Trophoblast cell (in vitro differentiated cells and primary cell): ENCODE data around the gene RBBP6.
A peak's percentile ranks its signal among the peaks of the same experiment; 100 is the strongest.

Experiments used
- DNase-seq, 2 donors: peaks; one replicate each; pipeline ENCODE4 v3.0.0-alpha.2; 2016
- H2AFZ ChIP-seq: 2 replicates; pipeline ENCODE4 v1.6.1; 2013; ENCODE audit warnings: low read length, moderate library complexity, mild to moderate bottlenecking; ENCODE audit not compliant: insufficient read depth, poor library complexity
- H2AK5ac ChIP-seq: 2 replicates; pipeline ENCODE4 v1.6.1; 2013; ENCODE audit warnings: mild to moderate bottlenecking, low read length
- H2BK120ac ChIP-seq: 2 replicates; pipeline ENCODE4 v1.6.1; 2013; ENCODE audit warnings: low read length, mild to moderate bottlenecking, moderate library complexity; ENCODE audit not compliant: insufficient read depth, poor library complexity
- H2BK12ac ChIP-seq: 2 replicates; pipeline ENCODE4 v1.6.1; 2013; ENCODE audit warnings: mild to moderate bottlenecking, low read length, moderate library complexity
- H2BK5ac ChIP-seq: 2 replicates; pipeline ENCODE4 v1.6.1; 2013; ENCODE audit warnings: low read length, low read depth, moderate library complexity, mild to moderate bottlenecking; ENCODE audit not compliant: poor library complexity
- H3K14ac ChIP-seq: 2 replicates; pipeline ENCODE4 v1.6.1; 2013; ENCODE audit warnings: mild to moderate bottlenecking, low read length
- H3K18ac ChIP-seq: 2 replicates; pipeline ENCODE4 v1.6.1; 2013; ENCODE audit warnings: mild to moderate bottlenecking, low read length
- H3K23ac ChIP-seq: 2 replicates; pipeline ENCODE4 v1.6.1; 2013; ENCODE audit warnings: low read length
- H3K27ac ChIP-seq: 2 replicates; pipeline ENCODE4 v1.5.1; 2013; ENCODE audit warnings: low read depth, mild to moderate bottlenecking, inconsistent platforms, low read length, moderate library complexity
- H3K27me3 ChIP-seq: 2 replicates; pipeline ENCODE4 v1.6.1; 2013; ENCODE audit warnings: inconsistent platforms, mild to moderate bottlenecking, low read length, moderate library complexity; ENCODE audit not compliant: insufficient read depth
- H3K36me3 ChIP-seq, 2 experiments: 1 replicate in 1 of 2; 2 replicates in 1 of 2; pipeline ENCODE4 v1.6.1; 2013; ENCODE audit warnings: low read length in 2 of 2, mild to moderate bottlenecking in 2 of 2, moderate library complexity in 1 of 2; ENCODE audit not compliant: insufficient read depth in 2 of 2, control insufficient read depth in 1 of 2
- H3K4ac ChIP-seq: 2 replicates; pipeline ENCODE4 v1.6.1; 2013; ENCODE audit warnings: low read depth, mild to moderate bottlenecking, low read length, moderate library complexity
- H3K4me1 ChIP-seq, 2 experiments: 1 replicate in 1 of 2; 2 replicates in 1 of 2; pipeline ENCODE4 v1.6.1; 2013; ENCODE audit warnings: low read length in 2 of 2, mild to moderate bottlenecking in 2 of 2, moderate library complexity in 1 of 2; ENCODE audit not compliant: insufficient read depth in 2 of 2, control insufficient read depth in 1 of 2
- H3K4me2 ChIP-seq: 2 replicates; pipeline ENCODE4 v1.6.1; 2013; ENCODE audit warnings: inconsistent platforms, mild to moderate bottlenecking, low read length, moderate library complexity
- H3K4me3 ChIP-seq: 2 replicates; pipeline ENCODE4 v1.5.1; 2013; ENCODE audit warnings: mild to moderate bottlenecking, low read depth, low read length, inconsistent platforms
- H3K79me1 ChIP-seq: one replicate; pipeline ENCODE4 v1.6.1; 2013; ENCODE audit warnings: low read length
- H3K79me2 ChIP-seq: 2 replicates; pipeline ENCODE4 v1.6.1; 2013; ENCODE audit warnings: low read length, mild to moderate bottlenecking; ENCODE audit not compliant: control insufficient read depth, insufficient read depth, poor library complexity
- H3K9ac ChIP-seq: 2 replicates; pipeline ENCODE4 v1.6.1; 2013; ENCODE audit warnings: mild to moderate bottlenecking, low read length
- H3K9me3 ChIP-seq: 2 replicates; pipeline ENCODE4 v1.6.1; 2013; ENCODE audit warnings: low read depth, mild to moderate bottlenecking, control low read depth, inconsistent platforms, low read length; ENCODE audit not compliant: insufficient read depth
- H4K12ac ChIP-seq: 2 replicates; pipeline ENCODE4 v1.6.1; 2013; ENCODE audit warnings: low read depth, mild to moderate bottlenecking, low read length, moderate library complexity
- H4K8ac ChIP-seq: 2 replicates; pipeline ENCODE4 v1.6.1; 2013; ENCODE audit warnings: low read depth, mild to moderate bottlenecking, low read length, moderate library complexity
- H4K91ac ChIP-seq: one replicate; pipeline ENCODE4 v1.6.1; 2013; ENCODE audit warnings: low read depth, mild to moderate bottlenecking, low read length, moderate library complexity
- WGBS: extraction: QIAGEN DNeasy Blood & Tissue Kit; methylation state at CpG from one replicate; pipeline ENCODE4 v1.1.7; 2013; ENCODE audit warnings: missing lambda C conversion rate; ENCODE audit not compliant: insufficient read length, insufficient coverage; ENCODE audit errors: extremely low coverage; 5-methylcytosine and 5-hydroxymethylcytosine counted together

Gene RBBP6

GRCh38 chr16:24609740-24610415, 70.5 kb downstream of the RBBP6 start:
- no peak overlapping the region for H3K9ac ChIP-seq
- H2BK120ac ChIP-seq = no peak overlapping the region
- H3K14ac ChIP-seq = no peak overlapping the region
- no peak overlapping the region for H4K91ac ChIP-seq
- H3K27ac ChIP-seq = no peak overlapping the region
- no peaks in the 10 kb centered on the region for H3K79me1 ChIP-seq
- H2AFZ ChIP-seq = no peak overlapping the region
- no peak overlapping the region for H3K18ac ChIP-seq
- no peak overlapping the region for H3K4ac ChIP-seq
- WGBS = no CpG with 5 or more reads among the region's 22 CpGs
- H3K79me2 ChIP-seq = no peaks in the 10 kb centered on the region
- H2BK5ac ChIP-seq = no peak overlapping the region
- peak in 1 of 2 donors; percentile 52 for DNase-seq
- H2AK5ac ChIP-seq = no peak overlapping the region
- peaks cover 12% of the 10 kb centered on the region for H3K27me3 ChIP-seq
- H3K4me1 ChIP-seq = peaks cover 2% of the 10 kb centered on the region in 2 experiments
- peak overlapping the region; percentile 42 for H3K4me2 ChIP-seq
- no peaks in the 10 kb centered on the region for H3K36me3 ChIP-seq
- H3K4me3 ChIP-seq = no peak overlapping the region
- H4K12ac ChIP-seq = no peak overlapping the region
- no peaks in the 10 kb centered on the region for H3K9me3 ChIP-seq
- no peak overlapping the region for H2BK12ac ChIP-seq
- H3K23ac ChIP-seq = no peak overlapping the region
- no peak overlapping the region for H4K8ac ChIP-seq

DNA sequence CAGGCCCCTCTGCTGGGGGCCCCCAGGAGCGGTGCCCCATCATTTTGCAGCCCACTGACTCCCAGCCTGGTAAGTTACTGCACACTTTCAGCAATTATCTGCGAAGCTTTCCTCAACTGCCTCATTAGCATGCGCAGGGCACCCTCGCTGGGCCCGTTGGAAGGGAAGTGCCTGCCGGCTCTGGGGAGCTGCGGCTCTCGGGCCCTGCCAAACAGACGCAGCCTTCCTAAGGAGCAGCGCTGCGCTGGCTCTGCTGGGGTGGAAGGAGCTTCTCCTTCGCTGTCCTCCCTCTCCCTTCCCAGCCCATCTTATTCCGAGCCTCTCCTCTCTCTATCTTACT, 71.0 kb downstream of the RBBP6 start:
- peak overlapping the region; percentile 42 for H3K4me2 ChIP-seq
- 100% methylated on average over 1 of the region's 13 CpGs for WGBS
- no peaks in the 10 kb centered on the region for H3K9me3 ChIP-seq
- no peak overlapping the region for H3K23ac ChIP-seq
- H2AFZ ChIP-seq = no peak overlapping the region
- no peak overlapping the region for H3K9ac ChIP-seq
- H2BK12ac ChIP-seq = no peak overlapping the region
- no peak overlapping the region for H2BK5ac ChIP-seq
- peak in 1 of 2 donors; percentile 10 for DNase-seq
- no peak overlapping the region for H3K4ac ChIP-seq
- H2BK120ac ChIP-seq = no peak overlapping the region
- H3K18ac ChIP-seq = no peak overlapping the region
- no peak overlapping the region for H4K12ac ChIP-seq
- no peaks in the 10 kb centered on the region for H3K36me3 ChIP-seq
- no peaks in the 10 kb centered on the region for H3K79me2 ChIP-seq
- no peak overlapping the region for H3K14ac ChIP-seq
- no peak overlapping the region for H2AK5ac ChIP-seq
- H3K27me3 ChIP-seq = peaks cover 12% of the 10 kb centered on the region
- no peak overlapping the region for H4K91ac ChIP-seq
- H3K4me1 ChIP-seq = peaks cover 2% of the 10 kb centered on the region in 2 experiments
- no peak overlapping the region for H3K27ac ChIP-seq
- H3K4me3 ChIP-seq = no peak overlapping the region
- H4K8ac ChIP-seq = no peak overlapping the region
- H3K79me1 ChIP-seq = no peaks in the 10 kb centered on the region

DNA sequence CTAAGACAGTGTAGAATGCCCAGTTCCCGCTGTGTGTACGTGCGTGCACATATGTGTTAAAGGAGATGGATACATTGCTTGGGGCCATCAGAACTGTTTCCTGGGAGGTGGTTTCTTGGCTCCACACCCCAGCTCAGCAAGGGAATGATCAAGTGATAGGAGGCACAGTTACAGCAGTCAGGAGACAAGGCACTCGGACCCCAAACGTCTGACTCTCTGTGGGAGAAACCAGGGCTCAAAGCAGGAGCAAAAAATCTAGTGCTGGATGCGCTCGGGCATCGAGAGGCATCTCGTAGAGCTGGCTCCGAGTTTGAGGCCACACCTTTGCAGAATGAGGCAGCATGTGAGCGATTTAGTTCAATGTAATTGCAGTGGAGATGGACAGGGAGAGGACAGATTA, 71.9 kb downstream of the RBBP6 start:
- H3K27ac ChIP-seq = no peak overlapping the region
- no peaks in the 10 kb centered on the region for H3K79me1 ChIP-seq
- no peaks in the 10 kb centered on the region for H3K9me3 ChIP-seq
- H3K18ac ChIP-seq = no peak overlapping the region
- H2BK120ac ChIP-seq = no peak overlapping the region
- H2AK5ac ChIP-seq = no peak overlapping the region
- H2BK12ac ChIP-seq = no peak overlapping the region
- H3K27me3 ChIP-seq = peaks cover 12% of the 10 kb centered on the region
- H4K8ac ChIP-seq = no peak overlapping the region
- H4K91ac ChIP-seq = no peak overlapping the region
- no peak overlapping the region for H3K4me3 ChIP-seq
- no peaks in the 10 kb centered on the region for H3K79me2 ChIP-seq
- H3K4me1 ChIP-seq = peaks cover 2% of the 10 kb centered on the region in 2 experiments
- no peak overlapping the region for H3K4me2 ChIP-seq
- H3K9ac ChIP-seq = no peak overlapping the region
- no peak overlapping the region for H3K4ac ChIP-seq
- no peak overlapping the region for H2AFZ ChIP-seq
- WGBS = no CpG with 5 or more reads among the region's 11 CpGs
- H4K12ac ChIP-seq = no peak overlapping the region
- H3K23ac ChIP-seq = no peak overlapping the region
- no peak for DNase-seq
- H3K14ac ChIP-seq = no peak overlapping the region
- H2BK5ac ChIP-seq = no peak overlapping the region
- no peaks in the 10 kb centered on the region for H3K36me3 ChIP-seq

- Histone ChIP-seq H3K79me2 (no peaks in the 10 kb centered on the region), H4K91ac (no peak overlapping the region), H2BK12ac (no peak overlapping the region), H3K9me3 (no peaks in the 10 kb centered on the region), H3K4me2 (no peak overlapping the region), H3K23ac (no peak overlapping the region), H3K4me1 (peaks cover 2% of the 10 kb centered on the region in 2 experiments), H3K14ac (no peak overlapping the region), H3K9ac (no peak overlapping the region), H2BK5ac (no peak overlapping the region), H2BK120ac (no peak overlapping the region), H4K12ac (no peak overlapping the region), H2AFZ (no peak overlapping the region), H4K8ac (no peak overlapping the region), H3K18ac (no peak overlapping the region), H3K4me3 (no peak overlapping the region), H3K4ac (no peak overlapping the region), H3K27me3 (peaks cover 12% of the 10 kb centered on the region), H3K36me3 (no peaks in the 10 kb centered on the region), H3K79me1 (no peaks in the 10 kb centered on the region), H2AK5ac (no peak overlapping the region), H3K27ac (no peak overlapping the region)
- DNase-seq = no peak
- no CpG with 5 or more reads among the region's 4 CpGs for WGBS
Observed at GRCh38 chr16:24612656-24613055, 73.3 kb downstream of the RBBP6 start.
